GM06990 (cell line): Measurements from ENCODE around the gene MALAT1.

Experiments used
- DNase-seq: peaks from one replicate; pipeline ENCODE4 v3.0.0-alpha.2; 2011; ENCODE audit not compliant: insufficient read length; ENCODE audit errors: extremely low read depth
- H3K27me3 ChIP-seq: replicated peaks from 2 replicates; pipeline ENCODE4 v1.6.0; 2011; ENCODE audit warnings: low read length; ENCODE audit not compliant: control insufficient read depth, insufficient read depth
- H3K36me3 ChIP-seq: 2 replicates; pipeline ENCODE4 v1.5.1; 2011; ENCODE audit warnings: low read length; ENCODE audit not compliant: control insufficient read depth, insufficient read depth
- H3K4me3 ChIP-seq: replicated peaks from 2 replicates; pipeline ENCODE4 v1.5.1; 2011; ENCODE audit warnings: low read depth, mild to moderate bottlenecking, control low read depth, low read length
- TF ChIP-seq, protein P1 (sequence below): IDR thresholded peaks from 2 replicates; pipeline ENCODE4 v1.5.1; 2011; ENCODE audit warnings: low read length, control low read depth, mild to moderate bottlenecking, inconsistent platforms; ENCODE audit not compliant: insufficient read depth, poor library complexity, severe bottlenecking

Gene MALAT1

DNA sequence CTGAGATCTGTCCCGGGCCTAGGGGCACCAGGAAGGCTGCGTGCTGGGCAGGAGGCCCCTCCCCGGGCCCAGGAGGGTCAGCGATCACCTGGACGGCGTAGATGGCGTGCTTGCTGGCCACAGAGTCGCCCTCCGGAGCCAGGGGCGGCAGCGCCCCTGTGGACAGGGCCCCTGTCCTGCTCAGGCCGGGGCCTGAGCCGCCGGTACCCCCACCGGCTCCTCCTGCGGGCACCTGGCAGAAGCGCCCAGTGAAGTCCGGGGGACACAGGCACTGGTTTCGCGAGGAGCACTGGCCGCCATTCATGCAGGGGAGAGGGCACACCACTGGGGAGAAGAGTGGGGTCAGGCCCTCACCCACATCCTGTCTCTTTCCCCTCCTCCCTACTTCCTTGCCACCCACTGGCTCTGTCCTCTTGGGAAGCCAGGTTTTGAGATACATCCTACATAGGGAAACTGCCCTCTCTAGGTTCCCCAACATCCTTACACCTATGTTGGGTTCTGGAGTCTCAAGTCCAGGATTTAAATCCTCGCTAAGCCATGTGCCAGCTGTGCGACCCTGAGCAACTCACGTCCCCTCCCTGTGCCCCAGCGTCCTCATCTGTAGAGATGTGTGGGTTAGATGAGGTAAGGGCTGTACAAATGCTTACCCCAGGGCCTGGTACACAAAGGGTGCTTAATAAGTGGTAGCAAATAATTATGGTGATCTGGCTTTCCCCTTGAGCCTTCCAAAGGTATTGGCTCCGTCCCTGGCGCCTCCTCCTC is 55.4 kb downstream of the MALAT1 start:
- no peak for DNase-seq
- H3K4me3 ChIP-seq: no peak overlapping the region
- H3K27me3 ChIP-seq: no peaks in the 10 kb centered on the region; the same call in 1 of the 2 replicates
- TF ChIP-seq, protein P1, sequence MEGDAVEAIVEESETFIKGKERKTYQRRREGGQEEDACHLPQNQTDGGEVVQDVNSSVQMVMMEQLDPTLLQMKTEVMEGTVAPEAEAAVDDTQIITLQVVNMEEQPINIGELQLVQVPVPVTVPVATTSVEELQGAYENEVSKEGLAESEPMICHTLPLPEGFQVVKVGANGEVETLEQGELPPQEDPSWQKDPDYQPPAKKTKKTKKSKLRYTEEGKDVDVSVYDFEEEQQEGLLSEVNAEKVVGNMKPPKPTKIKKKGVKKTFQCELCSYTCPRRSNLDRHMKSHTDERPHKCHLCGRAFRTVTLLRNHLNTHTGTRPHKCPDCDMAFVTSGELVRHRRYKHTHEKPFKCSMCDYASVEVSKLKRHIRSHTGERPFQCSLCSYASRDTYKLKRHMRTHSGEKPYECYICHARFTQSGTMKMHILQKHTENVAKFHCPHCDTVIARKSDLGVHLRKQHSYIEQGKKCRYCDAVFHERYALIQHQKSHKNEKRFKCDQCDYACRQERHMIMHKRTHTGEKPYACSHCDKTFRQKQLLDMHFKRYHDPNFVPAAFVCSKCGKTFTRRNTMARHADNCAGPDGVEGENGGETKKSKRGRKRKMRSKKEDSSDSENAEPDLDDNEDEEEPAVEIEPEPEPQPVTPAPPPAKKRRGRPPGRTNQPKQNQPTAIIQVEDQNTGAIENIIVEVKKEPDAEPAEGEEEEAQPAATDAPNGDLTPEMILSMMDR: no peak
- H3K36me3 ChIP-seq: no peaks in the 10 kb centered on the region

DNA sequence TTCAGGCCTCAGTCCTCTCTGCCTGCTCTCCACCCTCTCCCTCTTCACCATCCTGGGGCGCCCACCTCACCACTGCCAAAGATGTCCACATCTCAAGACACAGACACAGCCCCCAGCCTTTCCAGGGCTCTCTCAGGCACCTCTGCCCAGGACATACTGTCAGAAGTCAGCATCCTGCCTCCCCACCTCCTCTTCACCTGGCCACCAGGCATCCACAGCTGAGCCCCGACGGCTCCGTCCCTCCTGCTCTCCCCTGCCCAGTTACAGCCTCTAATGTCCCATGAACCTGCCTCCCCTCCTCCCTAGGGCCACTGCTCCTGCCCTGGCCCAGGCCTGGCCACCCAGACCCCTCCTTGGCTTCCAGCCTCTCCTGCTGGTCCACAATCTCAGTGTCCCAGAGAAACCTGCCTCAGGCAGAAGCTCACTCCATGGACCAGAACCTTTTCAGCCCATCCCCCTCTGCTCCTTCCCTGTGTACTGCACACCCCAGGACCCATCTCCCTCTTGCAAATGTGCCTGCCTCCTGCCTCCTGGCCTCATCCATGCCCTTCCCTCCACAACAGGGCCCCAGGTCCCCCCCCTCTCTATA is 56.1 kb downstream of the MALAT1 start:
- H3K27me3 ChIP-seq: no peaks in the 10 kb centered on the region; the same call in 1 of the 2 replicates
- H3K36me3 ChIP-seq: no peaks in the 10 kb centered on the region
- H3K4me3 ChIP-seq: no peak overlapping the region
- no peak for DNase-seq
- TF ChIP-seq, protein P1: no peak

DNA sequence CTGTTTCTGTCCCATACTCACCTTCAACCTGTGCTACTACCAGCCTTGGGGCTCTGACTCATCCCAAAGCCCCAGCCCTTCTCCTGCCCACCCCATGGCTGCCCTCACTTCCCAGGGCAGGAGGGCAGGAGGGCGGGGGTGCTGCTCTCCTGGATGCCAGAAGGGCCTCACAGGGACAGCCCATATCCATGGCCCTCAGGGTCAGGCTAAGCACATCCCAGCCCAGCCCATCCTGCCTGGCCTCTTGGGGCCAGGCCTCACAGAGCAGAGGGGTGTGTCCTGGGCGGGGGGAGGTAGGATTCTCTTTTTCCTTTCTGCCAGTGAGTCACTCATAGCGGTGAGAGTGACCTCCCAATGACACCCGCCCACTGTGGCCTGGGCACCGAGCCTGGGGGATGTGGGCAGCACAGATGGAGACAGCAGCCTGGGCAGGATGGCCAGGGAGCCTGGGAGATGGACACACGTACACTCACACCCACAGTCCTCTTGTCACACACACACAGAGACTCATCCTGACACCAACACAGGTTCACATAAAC is 56.9 kb downstream of the MALAT1 start:
- Histone ChIP-seq H3K27me3 (no peaks in the 10 kb centered on the region; the same call in 1 of the 2 replicates), H3K36me3 (no peaks in the 10 kb centered on the region), H3K4me3 (no peak overlapping the region)
- no peak for DNase-seq
- TF ChIP-seq, protein P1: no peak
